ENCODE data around the gene HES3.
A peak's percentile ranks its signal among the peaks of the same experiment; 100 is the strongest.

The HES3 gene

DNA sequence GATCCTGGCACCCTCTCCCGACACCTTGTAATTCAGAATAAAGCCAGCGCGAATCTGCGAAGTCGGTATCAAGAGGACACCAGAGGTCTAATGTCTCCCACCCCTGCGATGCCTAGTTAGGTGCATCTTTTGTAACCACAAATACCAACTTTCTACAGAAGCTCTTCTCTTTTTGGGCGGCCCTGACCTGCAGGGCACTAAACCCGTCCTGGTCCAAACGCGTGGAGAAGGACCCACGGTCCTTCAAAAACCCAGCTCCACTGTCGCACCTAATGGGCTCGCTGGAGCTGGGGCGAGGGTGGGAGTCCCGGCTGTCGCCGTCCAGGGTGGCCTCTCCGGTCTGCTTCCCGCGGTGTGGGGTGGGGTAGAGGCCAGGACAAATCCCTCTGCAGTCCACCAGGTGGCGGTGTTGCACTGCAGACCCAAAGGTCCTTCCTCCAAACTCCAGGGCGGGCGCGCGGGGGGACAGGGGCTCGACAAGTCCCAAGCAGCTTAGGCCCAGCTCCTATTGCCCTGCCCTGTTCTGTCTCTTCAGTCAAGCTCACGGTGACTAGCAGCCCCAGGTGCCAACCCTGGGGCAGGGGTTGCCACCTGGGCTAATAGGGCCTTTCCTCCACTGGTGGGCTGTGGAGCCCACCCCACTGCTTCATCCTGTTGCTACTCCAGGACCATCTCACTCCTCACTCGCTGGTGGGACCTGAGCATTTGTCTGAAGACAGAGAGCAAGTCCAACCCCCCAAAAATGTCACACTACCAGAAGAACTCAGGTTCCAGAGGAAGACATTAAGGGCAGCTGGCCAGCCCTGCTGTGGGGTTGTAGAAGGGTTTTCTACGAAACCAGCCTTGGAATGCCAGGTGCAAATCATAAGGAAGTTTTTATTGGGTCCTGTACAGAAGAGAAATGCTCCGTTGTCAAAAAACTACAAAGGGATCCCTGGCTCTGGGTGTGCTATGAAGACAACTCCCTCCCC lies 2.8 kb downstream of the HES3 start:
- peak; percentile 80 for DNase-seq

DNA sequence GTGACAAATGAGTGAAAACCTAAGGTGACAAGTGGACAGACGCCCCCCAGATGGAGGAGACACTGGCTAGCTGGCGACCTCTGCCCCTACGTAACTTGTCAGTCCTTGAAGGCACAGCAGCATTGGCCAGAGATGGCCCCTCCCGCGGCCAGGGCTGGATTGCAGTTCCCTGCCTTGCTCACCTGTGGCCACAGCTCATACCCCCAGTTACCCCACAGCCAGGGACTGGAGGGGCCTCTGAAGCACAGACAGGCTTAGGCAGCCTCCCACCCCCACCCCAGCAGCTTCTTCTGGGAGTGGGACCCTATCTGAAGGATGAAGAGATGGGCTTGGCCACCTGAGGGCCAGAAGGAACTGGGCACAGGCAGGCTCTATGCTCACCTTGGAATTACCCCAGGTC lies 3.7 kb downstream of the HES3 start:
- DNase-seq: no peak

DNA sequence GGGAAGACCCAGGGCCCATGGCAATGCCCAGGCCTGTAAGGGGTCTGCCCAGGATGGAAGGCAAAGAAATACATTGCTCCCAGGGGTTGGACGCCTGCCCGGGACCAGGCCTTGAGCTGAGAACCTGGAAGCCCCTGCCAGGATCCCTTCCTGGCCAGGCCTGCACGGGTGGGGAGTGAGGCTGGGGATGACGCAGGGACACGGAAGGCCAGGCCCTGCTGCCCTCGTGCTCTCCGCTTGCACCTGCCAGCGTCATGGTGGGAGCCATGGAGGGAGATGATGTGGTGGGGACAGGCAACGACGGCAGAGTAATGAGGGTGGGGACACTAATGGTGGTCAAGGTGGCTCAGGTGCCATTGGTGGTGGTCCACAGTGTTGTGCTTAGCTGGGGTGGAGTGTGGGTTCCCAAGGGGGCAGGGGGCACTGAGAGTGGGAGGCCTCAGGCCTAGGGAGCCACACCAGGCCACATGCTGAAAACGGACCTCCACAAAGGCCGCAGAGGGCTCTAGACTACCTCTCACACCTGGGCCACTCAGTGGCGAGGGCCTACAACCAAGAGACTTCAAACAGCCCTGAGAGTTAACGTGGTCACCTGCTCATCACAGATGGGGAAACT lies 4.3 kb downstream of the HES3 start:
- DNase-seq: no peak

DNA sequence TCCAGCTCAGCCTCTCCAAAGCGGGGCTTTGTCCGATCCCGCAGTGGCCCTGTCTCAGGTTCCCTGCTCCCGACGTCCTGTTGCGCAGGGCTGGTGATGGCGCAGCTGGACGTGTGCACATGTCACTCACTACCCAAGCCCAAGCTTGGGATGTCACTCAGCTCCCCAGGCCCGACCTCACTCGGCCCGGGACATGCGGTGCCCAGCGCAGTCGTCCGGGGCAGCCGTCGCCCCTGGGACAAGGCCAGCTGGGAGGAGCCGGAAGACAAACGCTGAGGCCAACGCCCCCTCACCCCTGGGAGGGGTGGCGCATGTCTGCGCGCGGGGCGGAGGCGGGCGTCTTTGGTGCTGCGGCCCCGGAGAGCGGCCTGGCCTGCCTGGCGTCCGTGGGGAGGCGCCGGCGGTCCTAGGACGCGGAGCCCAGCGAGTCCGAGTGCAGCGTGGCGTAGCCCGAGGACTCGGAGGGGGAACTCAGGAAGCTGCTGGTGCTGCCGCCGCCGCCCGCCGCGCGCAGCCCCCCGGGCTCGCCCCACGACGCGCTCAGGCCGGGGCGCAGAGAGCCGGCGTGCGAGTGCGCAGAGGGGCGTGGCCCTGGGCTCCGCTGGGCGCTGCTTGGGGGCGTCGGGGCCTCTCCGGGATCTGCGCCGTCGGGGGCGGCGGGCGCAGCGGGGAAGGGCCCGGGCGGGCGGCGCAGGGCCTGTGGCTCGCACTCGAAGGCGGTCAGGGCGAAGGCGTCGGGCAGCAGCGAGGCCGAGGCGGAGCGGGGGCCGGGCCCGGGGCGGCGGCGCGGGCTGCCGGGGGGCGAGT lies 5.2 kb downstream of the HES3 start:
- DNase-seq: no peak

DNA sequence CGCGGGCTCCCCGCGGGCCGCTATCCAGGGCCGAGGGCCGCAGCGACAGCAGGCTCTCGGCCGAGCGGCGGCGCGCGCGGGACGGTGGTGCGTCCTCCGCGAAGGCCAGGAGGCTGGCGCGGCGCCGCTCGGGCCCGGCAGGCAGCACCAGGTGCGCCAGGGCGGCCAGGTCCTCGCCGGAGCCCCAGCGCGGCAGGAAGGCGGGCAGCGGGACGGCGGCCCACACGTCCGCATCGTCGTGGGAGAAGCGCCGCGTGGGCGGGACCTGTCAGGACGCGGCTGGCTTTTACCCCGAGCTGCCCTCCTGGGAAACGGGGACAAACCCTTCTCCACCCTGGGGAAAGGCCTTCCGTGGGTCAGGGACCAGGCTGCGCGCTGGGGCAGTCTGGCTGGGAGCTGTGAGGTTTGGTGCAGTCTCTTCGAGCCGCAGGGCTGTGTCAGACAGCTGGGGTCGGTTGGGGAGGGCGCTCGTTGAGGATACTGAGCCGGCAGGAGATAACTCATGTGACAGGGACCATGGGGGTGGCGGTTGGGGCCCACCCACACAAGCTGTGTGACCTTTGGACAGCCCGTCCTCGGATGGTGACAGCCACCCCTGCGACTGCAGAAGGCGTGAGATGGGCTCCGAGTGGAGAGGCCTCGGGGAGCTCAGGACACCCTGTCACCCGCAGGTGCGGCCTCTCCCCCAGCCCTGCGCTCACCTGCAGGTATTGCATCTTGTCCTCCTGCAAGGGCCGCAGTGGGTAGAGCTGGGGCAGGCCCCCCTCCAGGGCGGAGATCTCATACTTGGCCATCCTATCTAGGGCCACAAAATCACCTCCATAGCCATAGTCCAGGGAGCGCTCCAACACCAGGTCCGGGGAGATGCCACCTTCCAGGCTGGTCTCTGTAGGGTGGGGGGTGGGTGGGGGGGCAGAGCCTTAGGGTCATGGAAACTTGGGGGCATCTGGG lies 6.0 kb downstream of the HES3 start:
- no peak for DNase-seq

DNA sequence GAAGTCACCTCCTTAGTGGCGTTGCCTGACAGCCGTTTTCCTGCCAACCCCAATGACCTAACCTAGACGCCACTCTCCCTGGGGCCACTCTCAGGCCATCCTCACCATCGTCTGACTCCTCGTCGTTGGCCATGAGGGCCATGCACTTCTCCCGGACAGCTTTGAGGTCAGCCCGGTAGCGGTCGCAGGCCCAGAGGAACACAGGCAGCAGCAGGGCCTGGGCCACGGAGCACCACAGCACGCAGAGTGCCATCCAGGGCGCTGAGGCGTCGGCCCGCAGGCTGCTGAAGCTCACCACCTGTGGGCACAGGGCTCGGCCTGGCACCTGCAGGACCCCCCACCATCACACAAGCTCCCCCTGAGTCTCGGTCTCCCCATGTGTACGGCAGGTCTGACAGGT lies 7.3 kb downstream of the HES3 start:
- DNase-seq: no peak

DNA sequence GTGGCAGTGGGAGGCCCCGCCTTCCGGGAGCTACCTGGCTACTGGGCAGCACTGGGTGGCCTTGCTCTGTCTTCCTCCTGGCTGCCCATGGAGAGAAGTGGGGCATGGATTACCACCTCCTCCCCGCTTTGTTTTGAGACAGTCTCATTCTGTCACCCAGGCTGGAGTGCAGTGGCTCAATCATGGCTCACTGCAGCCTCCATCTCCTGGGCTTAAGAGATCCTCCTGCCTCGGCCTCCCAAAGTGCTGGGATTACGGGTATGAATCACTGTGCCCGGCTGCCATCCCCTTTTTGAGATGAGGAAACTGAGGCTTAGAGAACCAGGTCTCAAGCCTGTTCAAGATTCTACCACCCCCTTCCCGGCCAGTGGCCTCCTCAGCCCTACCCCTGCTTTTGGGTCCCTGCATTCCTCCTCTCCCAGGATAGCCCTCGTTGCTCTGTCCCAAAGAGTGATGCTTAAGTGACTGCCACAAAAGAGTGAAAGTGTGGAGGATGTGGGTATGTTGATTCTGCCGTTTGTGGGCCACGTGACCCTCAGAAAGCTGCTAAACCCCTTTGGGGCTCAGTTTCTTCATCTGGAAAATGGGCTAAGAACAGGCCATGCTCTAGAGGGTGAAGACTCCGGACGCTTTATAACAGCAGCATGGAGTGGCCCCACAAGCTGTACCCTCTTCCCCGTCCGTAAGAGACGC lies 7.8 kb downstream of the HES3 start:
- no peak for DNase-seq

DNA sequence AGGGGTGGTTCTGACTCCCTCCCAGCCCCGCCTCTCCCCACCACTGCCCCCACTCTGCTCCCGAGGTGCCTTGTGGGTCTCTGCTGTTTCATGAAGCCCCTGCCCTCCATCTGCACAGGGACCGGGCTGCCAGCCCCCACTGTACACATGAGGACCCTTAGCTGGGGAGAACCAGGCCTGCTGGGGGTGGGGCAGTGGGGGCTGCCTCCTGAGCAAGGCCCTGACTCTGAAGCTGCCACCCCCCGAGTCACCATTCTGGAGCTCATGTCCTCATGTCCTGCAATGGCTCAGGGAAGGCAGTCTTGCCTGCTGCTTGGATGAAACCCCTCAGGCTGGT lies 8.4 kb downstream of the HES3 start:
- no peak for DNase-seq

DNA sequence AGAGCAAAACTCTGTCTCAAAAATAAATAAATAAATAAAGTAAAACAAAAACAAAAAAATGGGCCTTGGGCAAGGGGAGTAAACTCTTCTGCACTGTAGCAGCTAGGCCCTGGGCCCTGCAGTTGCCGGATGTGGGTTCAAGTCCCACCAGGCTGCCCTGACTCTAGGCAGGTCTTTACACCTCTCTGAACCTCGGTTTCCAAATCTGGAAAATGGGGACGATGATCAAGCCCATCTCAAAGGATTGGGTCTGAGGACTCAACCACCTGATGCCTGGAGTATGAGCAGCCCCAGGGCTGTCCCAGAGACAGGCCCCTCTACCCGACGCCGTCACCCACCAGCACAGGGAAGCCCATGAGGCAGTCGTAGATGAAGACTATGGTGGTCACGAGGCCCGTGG lies 9.4 kb downstream of the HES3 start:
- no peak for DNase-seq

DNA sequence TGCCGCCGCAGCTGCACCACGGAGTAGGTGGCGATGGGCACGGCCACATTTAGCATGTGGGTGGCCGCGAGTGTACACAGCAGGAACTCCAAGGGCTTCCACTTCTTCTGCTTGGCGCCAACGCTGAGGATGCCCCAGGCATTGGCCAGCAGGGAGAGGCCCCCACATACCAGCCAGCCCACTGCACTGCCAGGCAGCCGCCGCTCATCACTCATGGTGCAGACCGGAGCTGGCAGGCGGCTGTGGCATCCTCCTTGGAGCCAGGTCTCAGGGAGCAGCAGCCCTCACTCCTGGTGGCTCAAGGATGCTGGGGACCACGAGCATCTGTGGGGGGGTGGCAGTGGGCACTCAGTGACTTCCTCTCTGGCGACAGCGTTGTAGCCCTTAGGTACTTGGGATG lies 10.7 kb downstream of the HES3 start:
- no peak for DNase-seq

DNA sequence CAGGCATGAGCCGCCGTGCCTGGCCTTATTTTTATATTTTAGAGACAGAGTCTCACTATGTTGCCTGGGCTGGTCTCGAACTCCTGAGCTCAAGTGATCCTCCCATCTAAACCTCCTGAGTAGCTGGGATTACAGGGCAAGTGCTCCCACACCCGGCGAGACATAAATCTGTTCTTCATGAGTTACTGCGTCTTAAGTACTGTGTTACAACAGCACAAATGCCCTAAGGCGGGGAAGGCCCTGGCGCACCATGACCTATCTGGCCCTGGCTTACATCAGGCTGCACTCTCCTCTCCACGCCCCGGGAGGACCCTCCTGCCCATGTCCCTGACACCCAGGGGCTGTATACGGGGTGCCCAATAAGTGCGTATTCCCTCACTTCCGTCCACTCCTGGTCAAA lies 12.7 kb downstream of the HES3 start:
- DNase-seq: no peak

DNA sequence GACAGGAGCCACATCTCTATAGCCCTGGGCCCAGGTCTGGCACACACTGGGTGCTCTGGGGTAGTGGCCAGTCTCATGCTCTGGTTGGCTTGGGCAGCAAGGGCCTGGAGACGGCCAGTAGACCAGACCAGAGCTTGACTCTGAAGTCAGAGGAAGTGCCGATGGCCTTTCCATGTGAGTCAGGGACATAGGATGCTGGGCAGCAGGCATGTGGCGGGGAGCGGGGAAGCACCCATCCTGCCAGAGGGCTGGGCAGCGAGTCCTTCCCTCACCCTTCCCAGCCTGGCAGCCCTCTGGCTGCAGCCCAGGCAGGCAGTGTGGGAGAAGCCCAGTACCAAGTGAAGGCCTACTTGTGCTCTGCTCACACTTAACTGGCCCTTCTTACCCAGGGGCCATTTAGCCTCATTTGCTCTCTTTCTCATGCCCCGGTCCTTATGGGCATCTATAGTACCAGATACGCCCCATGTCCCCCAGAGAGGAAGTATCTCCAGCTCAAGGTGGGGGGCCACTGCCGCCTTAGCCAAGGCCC lies 13.6 kb downstream of the HES3 start:
- no peak for DNase-seq

DNA sequence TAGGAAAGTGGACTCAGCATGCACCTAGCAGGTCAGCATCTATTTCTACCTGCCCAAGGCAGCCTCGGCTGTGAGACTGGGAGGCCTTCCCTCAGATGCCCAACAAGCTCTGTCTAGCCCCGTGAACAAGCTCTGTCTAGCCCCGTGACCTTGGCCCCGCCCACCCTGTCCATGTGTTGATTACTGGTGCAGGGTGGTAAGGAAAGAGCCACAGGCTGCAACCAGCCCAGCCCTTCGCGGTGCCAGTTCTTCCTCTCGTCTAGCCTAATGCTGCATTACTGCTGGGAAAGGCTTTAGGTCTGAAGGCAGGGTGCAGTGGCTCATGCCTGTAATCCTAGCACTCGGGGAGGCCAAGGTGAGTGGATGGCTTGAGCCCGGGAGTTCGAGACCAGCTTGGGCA lies 14.7 kb downstream of the HES3 start:
- no peak for DNase-seq

DNA sequence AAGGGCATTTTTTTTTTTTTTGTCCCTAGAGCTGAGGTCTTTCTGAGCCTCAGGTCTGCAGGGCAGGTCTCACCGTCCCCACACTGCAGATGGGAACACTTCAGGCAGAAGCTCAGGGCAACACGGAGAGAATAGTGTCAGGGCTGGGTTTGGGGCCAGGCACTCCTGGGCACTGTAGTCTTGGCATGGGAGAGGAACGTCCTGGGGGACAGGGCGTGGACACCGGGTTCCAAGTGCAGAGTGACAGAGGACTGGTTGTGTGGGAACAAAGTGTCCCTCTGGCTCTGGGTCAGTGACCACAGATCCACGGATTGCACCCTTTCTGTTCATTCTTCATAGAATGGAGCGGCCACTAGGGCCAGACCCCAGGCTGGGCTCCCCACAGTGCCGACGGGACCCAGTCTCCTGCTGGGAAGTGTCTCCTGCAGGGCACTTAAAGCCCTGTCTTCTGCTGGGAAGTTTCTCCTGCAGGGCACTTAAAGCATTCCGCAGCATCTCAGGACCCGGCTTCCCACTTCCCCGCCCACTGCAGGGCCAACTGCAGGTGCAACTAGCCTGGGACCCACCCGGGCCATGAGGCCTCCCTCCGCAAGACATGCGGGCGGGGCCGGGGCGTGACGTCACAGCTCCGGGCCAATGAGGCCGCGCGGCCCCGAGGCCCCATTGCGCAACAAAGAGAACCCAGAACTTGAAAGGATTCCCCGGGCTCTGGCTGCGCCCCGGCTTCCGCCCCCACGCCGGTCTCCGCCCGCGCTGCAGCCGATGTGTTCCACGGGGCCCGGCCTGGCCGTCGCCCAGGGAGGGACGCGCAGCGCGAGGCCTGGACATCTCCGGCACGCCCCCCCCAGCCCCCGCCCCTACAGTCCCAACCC lies 15.7 kb downstream of the HES3 start:
- DNase-seq: peak; percentile 83

DNA sequence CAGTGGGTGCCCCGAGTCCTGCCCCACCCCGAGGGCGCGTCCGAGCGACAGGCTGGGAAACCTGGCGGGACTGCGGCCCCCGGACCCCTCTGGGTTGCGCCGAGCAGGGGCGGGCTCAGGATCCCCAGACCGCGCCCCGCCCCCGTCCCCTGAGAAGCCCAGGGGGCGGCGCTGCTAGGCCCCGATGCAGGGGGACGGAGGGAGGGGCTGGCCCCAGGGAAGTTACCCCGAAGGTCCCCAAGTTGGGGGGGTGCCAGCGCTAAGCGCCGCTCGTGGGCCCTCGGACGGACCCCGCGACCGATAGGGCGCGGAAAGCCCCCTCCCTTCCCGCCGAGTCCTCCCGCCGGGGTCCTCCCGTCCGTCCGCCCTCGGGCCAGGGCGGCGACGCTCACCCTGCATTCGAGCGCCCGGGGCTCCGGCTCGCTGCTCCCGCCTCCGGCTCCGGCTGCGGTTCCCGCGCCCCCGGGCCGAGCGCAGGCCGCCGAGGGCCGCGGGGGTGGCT lies 16.5 kb downstream of the HES3 start:
- DNase-seq: no peak

DNA sequence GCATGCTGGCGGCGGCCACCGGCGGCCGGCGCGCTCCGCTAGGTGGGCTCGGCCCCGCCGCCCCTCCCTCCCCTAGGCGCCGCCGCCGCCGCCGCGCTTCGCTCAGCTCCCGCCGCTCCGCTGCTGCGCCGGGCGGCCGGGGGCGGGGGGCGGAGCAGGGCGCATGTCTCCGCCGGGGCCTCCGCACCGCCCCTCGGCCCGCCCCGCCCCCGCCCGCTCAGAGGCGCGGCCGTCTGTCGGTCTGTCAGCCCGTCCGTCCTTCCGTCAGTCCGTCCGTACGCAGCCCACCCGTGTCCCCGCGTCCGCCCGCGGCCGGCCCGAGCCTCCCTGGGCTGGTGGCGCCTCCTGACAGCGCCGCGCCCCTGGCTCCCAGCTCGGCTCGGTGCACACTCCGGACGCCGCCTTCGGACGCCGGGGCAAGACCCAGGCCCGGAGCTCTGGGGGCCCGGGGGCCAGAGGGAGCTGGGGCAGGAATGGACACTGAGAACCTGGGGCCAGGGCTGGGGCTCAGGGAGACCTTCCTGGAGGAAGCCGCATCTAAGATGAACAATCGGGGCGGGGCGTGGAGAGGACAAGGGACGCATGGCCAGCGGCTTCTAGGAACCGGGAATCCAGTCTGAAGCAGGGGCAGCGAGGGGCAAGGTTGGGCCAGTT lies 17.1 kb downstream of the HES3 start, which contains the start of gene GPR153:
TSS of gene GPR153 (minus strand) at position 138 of the 654 bp plus-strand sequence. CDS start 6,193 bp downstream, outside the sequence.
- DNase-seq: peak; percentile 44

DNA sequence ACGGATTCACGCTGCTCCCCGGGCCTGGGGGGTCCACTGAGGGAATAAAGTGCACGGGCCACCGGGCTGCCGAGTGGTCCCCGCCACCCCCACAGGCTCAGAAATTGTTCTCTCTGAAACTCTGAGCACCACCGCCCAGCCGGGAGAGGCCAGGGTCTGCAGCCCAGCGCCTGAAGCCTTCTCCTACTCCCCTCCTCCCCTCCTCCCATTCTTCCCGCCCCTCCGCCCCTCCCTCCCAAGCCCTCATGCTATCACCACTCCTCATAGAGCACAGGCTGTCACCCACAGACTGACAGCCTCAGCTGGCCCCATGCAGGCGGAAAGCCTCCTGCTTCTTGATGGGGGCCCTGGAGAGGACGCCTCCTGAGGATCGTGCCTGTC lies 17.6 kb downstream of the HES3 start:
- no peak for DNase-seq

DNA sequence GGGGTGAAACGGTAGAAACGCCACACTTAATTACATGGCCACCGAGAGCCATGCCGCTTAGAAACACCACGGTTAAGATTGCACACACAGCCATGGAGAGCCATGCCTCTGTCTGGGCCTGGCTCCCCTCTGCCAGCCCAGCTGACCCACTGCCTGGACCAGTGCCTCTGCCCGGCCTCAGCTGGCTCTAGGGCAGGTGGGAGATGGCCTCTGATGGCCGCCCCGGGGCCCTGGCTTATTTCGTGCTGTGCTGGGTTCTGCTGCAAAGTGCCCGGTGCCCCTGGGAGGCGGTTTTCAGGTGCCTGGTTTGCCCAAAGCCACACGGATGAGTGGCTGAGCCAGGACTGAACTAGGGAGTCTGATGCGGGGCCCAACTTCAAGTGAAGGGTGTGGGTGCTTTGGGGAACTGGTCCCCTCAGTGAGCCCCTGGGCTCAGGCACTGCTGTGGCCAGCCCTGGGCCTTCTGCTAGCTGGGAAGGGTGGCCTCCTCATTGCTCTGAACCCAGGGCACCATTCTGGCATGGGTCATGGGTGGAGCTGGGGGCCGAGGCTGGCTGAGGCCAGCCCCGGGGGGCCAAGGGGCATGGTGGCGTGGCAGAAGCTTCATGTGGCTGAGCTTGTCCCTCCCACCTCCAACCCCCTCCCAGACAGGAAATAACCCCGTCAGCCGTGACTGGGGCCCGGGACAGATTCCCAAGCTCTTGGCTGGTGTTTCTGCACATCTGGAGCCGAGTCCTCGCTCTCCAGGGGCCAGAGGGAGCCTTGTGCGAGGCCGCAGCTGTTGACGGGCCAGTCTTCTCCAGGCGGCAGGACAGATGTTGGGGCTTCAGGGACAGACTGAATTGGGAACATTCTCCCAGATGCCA lies 18.8 kb downstream of the HES3 start:
- DNase-seq: no peak

DNA sequence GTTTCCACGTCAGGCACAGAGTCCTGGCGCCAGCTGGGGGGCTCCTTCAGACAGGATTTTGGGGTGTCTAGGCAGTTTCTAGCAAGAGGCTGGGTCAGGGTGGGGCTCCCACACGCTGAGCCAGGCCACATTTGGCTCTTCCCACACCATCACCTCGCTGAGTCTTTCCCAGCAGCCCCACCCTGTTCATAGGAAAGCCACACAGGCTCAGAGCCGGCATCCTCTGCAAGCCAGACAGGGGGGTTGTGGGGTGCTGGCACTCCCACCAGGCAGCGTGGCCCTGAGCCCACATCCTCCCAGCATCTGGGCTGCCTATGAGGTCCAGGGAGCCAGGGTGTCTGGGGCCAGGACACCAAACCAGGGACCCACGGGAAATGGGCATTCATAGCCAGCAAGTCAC lies 19.7 kb downstream of the HES3 start:
- DNase-seq: no peak

Measured in CD4-positive, alpha-beta T cell treated with Interleukin-10 for 1 hour (primary cell).